DOHH2 (cell line): Measurements from ENCODE around the gene HTRA1.

Experiments
- H3F3A ChIP-seq: fragments of 200-600 bp; sonication (generic), shearing (Covaris generic); 2 replicates; pipeline ENCODE4 v1.6.0; 2016; ENCODE audit warnings: antibody characterized with exemption, mild to moderate bottlenecking; ENCODE audit not compliant: control insufficient read depth, insufficient read depth
- H3K27ac ChIP-seq: fragments of 200-600 bp; sonication (generic); 2 replicates; pipeline ENCODE4 v1.5.1; 2014; ENCODE audit warnings: low read depth, mild to moderate bottlenecking, low read length, moderate library complexity
- H3K27me3 ChIP-seq: fragments of 200-600 bp; sonication (generic); 2 replicates; pipeline ENCODE4 v1.6.1; 2014; ENCODE audit warnings: mild to moderate bottlenecking, low read length, mixed read lengths; ENCODE audit not compliant: control insufficient read depth
- H3K36me3 ChIP-seq: fragments of 200-600 bp; sonication (generic); 2 replicates; pipeline ENCODE4 v1.6.1; 2014; ENCODE audit warnings: mild to moderate bottlenecking, low read length, moderate library complexity, mixed read lengths; ENCODE audit not compliant: control insufficient read depth
- H3K4me1 ChIP-seq: fragments of 200-600 bp; sonication (generic); 2 replicates; pipeline ENCODE4 v1.6.1; 2014; ENCODE audit warnings: mild to moderate bottlenecking, low read length, mixed read lengths; ENCODE audit not compliant: control insufficient read depth
- H3K4me2 ChIP-seq: fragments of 200-600 bp; sonication (generic); 2 replicates; pipeline ENCODE4 v1.6.0; 2014; ENCODE audit warnings: mild to moderate bottlenecking, low read length, moderate library complexity
- H3K4me3 ChIP-seq: fragments of 200-600 bp; sonication (generic); 2 replicates; pipeline ENCODE4 v1.5.1; 2014; ENCODE audit warnings: mild to moderate bottlenecking, low read length, mixed read lengths
- H3K79me2 ChIP-seq: fragments of 200-600 bp; sonication (generic); 2 replicates; pipeline ENCODE4 v1.6.1; 2014; ENCODE audit warnings: mild to moderate bottlenecking, low read length, mixed read lengths; ENCODE audit not compliant: control insufficient read depth
- H3K9me2 ChIP-seq: fragments of 200-600 bp; sonication (generic); replicated peaks from 2 replicates; pipeline ENCODE4 v1.6.1; 2014; ENCODE audit warnings: mild to moderate bottlenecking, low read length, mixed read lengths; ENCODE audit not compliant: control insufficient read depth
- H3K9me3 ChIP-seq: fragments of 200-600 bp; sonication (generic); 2 replicates; pipeline ENCODE4 v1.6.1; 2014; ENCODE audit warnings: antibody characterized with exemption, low read length, mixed read lengths; ENCODE audit not compliant: control insufficient read depth, insufficient read depth
- H4K20me1 ChIP-seq: fragments of 200-600 bp; sonication (generic); 2 replicates; pipeline ENCODE4 v1.6.0; 2014; ENCODE audit warnings: low read depth, mild to moderate bottlenecking, antibody characterized with exemption, low read length, moderate library complexity; ENCODE audit not compliant: control insufficient read depth, insufficient read depth
- CTCF ChIP-seq: fragments of 200-600 bp; sonication (generic); IDR thresholded peaks from one replicate; pipeline ENCODE4 v1.5.1; 2014; ENCODE audit warnings: antibody characterized with exemption, mild to moderate bottlenecking, low read depth, low read length; ENCODE audit not compliant: poor library complexity, severe bottlenecking
- EZH2phosphoT487 ChIP-seq: fragments of 200-600 bp; sonication (generic); IDR thresholded peaks from 2 replicates; pipeline ENCODE4 v1.6.1; 2017; ENCODE audit warnings: borderline replicate concordance, mild to moderate bottlenecking, antibody characterized with exemption, low read length, moderate library complexity, mixed read lengths

The HTRA1 gene

DNA sequence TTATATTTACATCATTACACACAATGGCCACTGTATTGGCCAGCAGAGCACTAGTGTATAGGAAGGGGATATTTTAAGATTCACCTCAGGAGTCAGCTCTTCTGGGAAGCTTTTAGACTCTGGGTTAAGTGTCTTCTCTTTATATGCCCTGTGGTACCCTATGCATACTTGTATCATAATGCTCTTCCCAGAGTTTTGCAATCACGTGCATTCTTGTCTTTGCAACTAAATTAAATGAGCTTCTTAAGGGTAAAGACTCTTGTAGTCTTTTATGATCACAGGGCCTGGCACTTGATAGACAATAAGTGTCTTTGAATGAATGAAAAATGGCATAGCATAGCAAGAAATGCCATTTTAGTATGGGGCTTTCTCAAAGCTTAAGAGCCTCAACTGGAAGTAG is 42.3 kb upstream of the HTRA1 start:
- Histone ChIP-seq H3K27me3 (no peaks in the 10 kb centered on the region), H3K4me3 (no peak overlapping the region), H3K79me2 (no peaks in the 10 kb centered on the region), H3K9me2 (no peaks in the 10 kb centered on the region), H3K36me3 (peaks cover 6% of the 10 kb centered on the region; the same call in 1 of the 2 replicates), H3K4me2 (no peak overlapping the region), H3K4me1 (peaks cover 16% of the 10 kb centered on the region), H4K20me1 (no peaks in the 10 kb centered on the region), H3K27ac (no peak overlapping the region), H3F3A (no peaks in the 10 kb centered on the region), H3K9me3 (no peaks in the 10 kb centered on the region)
- TF ChIP-seq EZH2phosphoT487 (no peak), CTCF (no peak)

GRCh38 chr10:122419876-122420623 is 41.3 kb upstream of the HTRA1 start:
- H3F3A ChIP-seq = no peaks in the 10 kb centered on the region
- H3K27me3 ChIP-seq = no peaks in the 10 kb centered on the region
- H3K4me2 ChIP-seq = no peak overlapping the region
- H3K4me1 ChIP-seq = peaks cover 23% of the 10 kb centered on the region
- no peak overlapping the region for H3K27ac ChIP-seq
- no peaks in the 10 kb centered on the region for H4K20me1 ChIP-seq
- H3K79me2 ChIP-seq = no peaks in the 10 kb centered on the region
- H3K9me3 ChIP-seq = no peaks in the 10 kb centered on the region
- no peak overlapping the region for H3K4me3 ChIP-seq
- no peak for TF ChIP-seq EZH2phosphoT487
- no peak for TF ChIP-seq CTCF
- H3K36me3 ChIP-seq = peaks cover 6% of the 10 kb centered on the region; the same call in 1 of the 2 replicates
- H3K9me2 ChIP-seq = no peaks in the 10 kb centered on the region

- Histone ChIP-seq H3K27me3 (no peaks in the 10 kb centered on the region), H3F3A (no peaks in the 10 kb centered on the region), H3K4me1 (peaks cover 27% of the 10 kb centered on the region), H3K79me2 (no peaks in the 10 kb centered on the region), H3K36me3 (peaks cover 6% of the 10 kb centered on the region; the same call in 1 of the 2 replicates), H4K20me1 (no peaks in the 10 kb centered on the region), H3K4me2 (no peak overlapping the region), H3K9me3 (no peaks in the 10 kb centered on the region), H3K4me3 (no peak overlapping the region), H3K9me2 (no peaks in the 10 kb centered on the region), H3K27ac (no peak overlapping the region)
- TF ChIP-seq EZH2phosphoT487 = no peak
- TF ChIP-seq CTCF = no peak
These were observed 40.7 kb upstream of the HTRA1 start for GRCh38 chr10:122420624-122421007.
